Keratinocyte (primary cell): ENCODE measurements around the gene EFCAB10. TPM values are rescaled to one million over a fixed set of nuclear protein-coding genes. Genes with fewer than 3 reads are reported as not detected.

Source experiments
- DNase-seq: peaks from one replicate; pipeline ENCODE4 v3.0.0-alpha.2; 2011; ENCODE audit warnings: low read depth, missing footprints, low spot score
- FAIRE-seq: peaks from 2 replicates; lab custom pipeline; 2011; peaks lifted over from hg19 to GRCh38; lab: Jason Lieb, UNC
- H2AFZ ChIP-seq: 2 replicates; pipeline ENCODE4 v1.6.0; 2012; ENCODE audit warnings: low read length, control low read depth, inconsistent platforms; ENCODE audit not compliant: control insufficient read depth
- H3K27ac ChIP-seq: 2 replicates; pipeline ENCODE4 v1.5.1; 2011; ENCODE audit warnings: low read length; ENCODE audit not compliant: control insufficient read depth, insufficient read depth
- H3K27me3 ChIP-seq: 3 replicates; pipeline ENCODE4 v1.6.0; 2011; ENCODE audit warnings: low read length; ENCODE audit not compliant: control insufficient read depth, insufficient read depth; ENCODE audit errors: extremely low read depth
- H3K36me3 ChIP-seq, 2 experiments: 2 replicates in 1 of 2; 3 replicates in 1 of 2; pipeline ENCODE4 v1.5.1; 2011; ENCODE audit warnings: low read length in 2 of 2, mild to moderate bottlenecking in 1 of 2; ENCODE audit not compliant: control insufficient read depth in 2 of 2, insufficient read depth in 2 of 2; ENCODE audit errors: extremely low read depth in 1 of 2
- H3K4me1 ChIP-seq: 3 replicates; pipeline ENCODE4 v1.5.1; 2011; ENCODE audit warnings: low read length; ENCODE audit not compliant: control insufficient read depth, insufficient read depth; ENCODE audit errors: extremely low read depth
- H3K4me2 ChIP-seq: 3 replicates; pipeline ENCODE4 v1.6.0; 2011; ENCODE audit warnings: low read depth, low read length; ENCODE audit not compliant: control insufficient read depth, insufficient read depth; ENCODE audit errors: extremely low read depth
- H3K4me3 ChIP-seq, 3 experiments: fragments of 200-600 bp in 1 of 3; sonication (generic) in 1 of 3; 2 replicates in 2 of 3; 3 replicates in 1 of 3; pipeline ENCODE4 v1.5.1; 2011 to 2016; ENCODE audit warnings: low read length in 3 of 3, mild to moderate bottlenecking in 3 of 3, control low read depth in 2 of 3, inconsistent platforms in 1 of 3, low read depth in 1 of 3, mixed read lengths in 1 of 3, mixed run types in 1 of 3, moderate library complexity in 1 of 3; ENCODE audit not compliant: control insufficient read depth in 2 of 3, insufficient read depth in 2 of 3; ENCODE audit errors: extremely low read depth in 1 of 3
- H3K79me2 ChIP-seq: 2 replicates; pipeline ENCODE4 v1.6.0; 2012; ENCODE audit warnings: low read length; ENCODE audit not compliant: control insufficient read depth, insufficient read depth
- H3K9ac ChIP-seq: 3 replicates; pipeline ENCODE4 v1.6.0; 2011; ENCODE audit warnings: low read length; ENCODE audit not compliant: control insufficient read depth, insufficient read depth; ENCODE audit errors: extremely low read depth
- H3K9me1 ChIP-seq: 3 replicates; pipeline ENCODE4 v1.6.0; 2011; ENCODE audit warnings: low read length; ENCODE audit not compliant: control insufficient read depth, insufficient read depth; ENCODE audit errors: extremely low read depth
- H3K9me3 ChIP-seq: 2 replicates; pipeline ENCODE4 v1.5.1; 2012; ENCODE audit warnings: low read depth, low read length; ENCODE audit not compliant: control insufficient read depth
- H4K20me1 ChIP-seq: 3 replicates; pipeline ENCODE4 v1.6.0; 2011; ENCODE audit warnings: low read length; ENCODE audit not compliant: control insufficient read depth, insufficient read depth; ENCODE audit errors: extremely low read depth
- CTCF ChIP-seq, 3 experiments: IDR thresholded peaks in 1 of 3; conservative IDR thresholded peaks in 1 of 3; optimal IDR thresholded peaks in 1 of 3; 2 replicates in 2 of 3; 3 replicates in 1 of 3; pipeline versions ENCODE3 to v1.5.1; 2011; ENCODE audit warnings: low read length in 3 of 3, mild to moderate bottlenecking in 3 of 3, moderate library complexity in 2 of 3, control low read depth in 1 of 3, inconsistent platforms in 1 of 3; ENCODE audit not compliant: insufficient read depth in 2 of 3; ENCODE audit errors: extremely low read depth in 1 of 3
- EZH2 ChIP-seq: IDR thresholded peaks from one replicate; pipeline ENCODE4 v1.6.1; 2012; ENCODE audit warnings: inconsistent platforms, mild to moderate bottlenecking, low read length, moderate library complexity
- dilution Hi-C: fragments of 300-500 bp; cut with MboI; formaldehyde crosslinking; loops from one replicate; pipeline ENCODE4 v1.7.0; 2020; ENCODE audit warnings: low sequenced_read_pairs; ENCODE audit not compliant: extremely low pct_ligation_motif_present
- polyA plus RNA-seq, 5 experiments: library from polyadenylated mRNA; depleted of rRNA in 3 of 5; stranded (reverse) in 3 of 5; stranded (forward) in 1 of 5; unstranded in 1 of 5; fragments of >200 nt; gene quantifications; 1 replicate in 1 of 5; 2 replicates in 3 of 5; 3 replicates in 1 of 5; pipeline versions ENCODE4 v1.2.1 to v1.2.3, GENCODE V29; 2011 to 2012; ENCODE audit warnings: missing spikeins in 2 of 5, low read depth in 1 of 5, low replicate concordance in 1 of 5

EFCAB10 gene
- polyA plus RNA-seq, 1 donor (not counting 4 experiments of a cell fraction or from before 2014, with no cell fraction given) = not detected

GRCh38 chr7:105621176-105621575 lies 39.9 kb upstream of the EFCAB10 start:
- TF ChIP-seq EZH2 (no peak), CTCF (optimal IDR thresholded peaks at IDR 0.05 in 1 of 3, IDR thresholded peaks at IDR 0.05 in 1 of 3, conservative IDR thresholded peaks at IDR 0.05 in 1 of 3; ENCODE audit: extremely low read depth in 1 of 3, insufficient read depth in 2 of 3, low read length in 3 of 3) (no peak)
- H3K79me2 ChIP-seq = no peaks in the 10 kb centered on the region
- H3K36me3 ChIP-seq = peaks cover 5 to 6% of the 10 kb centered on the region in 2 experiments
- no peak overlapping the region for H3K9ac ChIP-seq
- H3K27ac ChIP-seq = no peak overlapping the region
- H4K20me1 ChIP-seq = no peaks in the 10 kb centered on the region
- H3K4me1 ChIP-seq = no peaks in the 10 kb centered on the region
- DNase-seq (no peak), FAIRE-seq (no peak)
- dilution Hi-C loops = no loop called here
- no peaks in the 10 kb centered on the region for H3K27me3 ChIP-seq
- no peaks in the 10 kb centered on the region for H3K9me1 ChIP-seq
- H3K4me2 ChIP-seq = no peak overlapping the region
- H3K9me3 ChIP-seq = no peaks in the 10 kb centered on the region
- H2AFZ ChIP-seq = no peak overlapping the region
- no peak overlapping the region for H3K4me3 ChIP-seq

- Histone ChIP-seq H3K27me3 (no peaks in the 10 kb centered on the region), H3K4me2 (no peak overlapping the region), H3K27ac (no peak overlapping the region), H3K9me3 (no peaks in the 10 kb centered on the region), H3K9me1 (no peaks in the 10 kb centered on the region), H3K4me1 (no peaks in the 10 kb centered on the region), H3K4me3 (no peak overlapping the region), H2AFZ (no peak overlapping the region), H3K36me3 (peaks cover 5 to 6% of the 10 kb centered on the region in 2 experiments), H4K20me1 (no peaks in the 10 kb centered on the region), H3K79me2 (no peaks in the 10 kb centered on the region), H3K9ac (no peak overlapping the region)
- TF ChIP-seq EZH2 (no peak), CTCF (optimal IDR thresholded peaks at IDR 0.05 in 1 of 3, IDR thresholded peaks at IDR 0.05 in 1 of 3, conservative IDR thresholded peaks at IDR 0.05 in 1 of 3; ENCODE audit: extremely low read depth in 1 of 3, insufficient read depth in 2 of 3, low read length in 3 of 3) (no peak)
- dilution Hi-C loops = no loop called here
- no peak for DNase-seq
- FAIRE-seq = no peak
These were observed 38.3 kb upstream of the EFCAB10 start for GRCh38 chr7:105619590-105619989.
